ENCODE data around the gene DTNB.

Gene DTNB

DNA sequence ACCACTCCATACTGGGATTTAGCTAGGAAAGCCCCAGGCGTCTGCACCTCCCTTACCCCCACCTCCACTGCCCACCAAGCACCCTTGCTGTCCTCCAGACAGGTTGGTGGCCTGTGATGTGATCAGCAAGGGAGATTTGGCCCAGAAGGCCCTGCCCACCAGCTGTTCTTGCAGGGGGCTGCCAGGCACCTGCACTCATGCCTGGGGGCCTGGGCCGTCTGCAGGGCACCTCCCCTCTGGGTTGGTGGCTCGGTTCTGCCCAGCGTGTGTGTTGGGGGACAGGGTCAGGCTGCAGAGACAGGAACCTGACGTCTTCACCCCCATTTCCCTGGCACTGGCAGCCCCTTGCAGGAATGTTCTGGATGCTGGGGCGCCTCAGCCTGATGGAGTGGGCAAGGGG lies 337.4 kb downstream of the DTNB start:
- DNase-seq, result no peak

DNA sequence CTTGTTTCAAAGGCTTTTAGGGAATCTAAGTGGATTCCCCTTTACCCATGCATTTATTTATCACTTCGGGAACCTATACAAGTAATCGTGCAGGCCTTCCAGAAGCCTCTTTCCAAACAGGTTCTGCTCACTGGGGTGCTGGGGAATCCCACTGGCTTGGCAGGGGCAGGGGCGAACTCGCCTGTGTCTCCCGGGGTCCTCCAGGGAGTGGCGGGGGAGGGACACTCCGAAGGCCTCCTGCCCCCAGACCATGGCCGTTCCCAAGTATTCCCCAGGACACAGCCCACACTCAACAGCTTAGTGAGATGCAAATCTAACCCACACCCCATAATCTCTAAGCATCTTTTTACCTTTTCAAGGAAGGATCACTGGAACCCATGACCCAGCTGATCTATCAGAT lies 338.2 kb downstream of the DTNB start:
- no peak for DNase-seq

DNA sequence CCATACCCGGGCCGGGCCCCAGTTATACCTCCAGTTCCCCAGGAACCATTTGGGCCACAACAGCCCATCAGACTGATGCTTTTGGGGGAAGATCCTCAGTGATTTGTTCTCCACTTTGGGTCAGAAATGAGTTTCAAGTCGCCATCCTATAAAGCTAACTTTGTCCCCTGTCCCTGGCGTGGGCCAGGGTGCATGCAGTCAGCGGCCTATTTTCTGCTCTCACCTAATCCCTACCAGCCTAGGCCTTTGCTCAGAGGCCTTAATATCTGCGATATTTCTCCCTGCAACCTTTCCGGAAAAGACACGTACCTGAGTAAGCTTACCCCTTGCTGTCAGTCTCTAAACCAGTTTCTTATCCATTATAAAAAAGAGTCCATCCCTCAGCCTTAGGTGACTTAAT lies 338.9 kb downstream of the DTNB start:
- no peak for DNase-seq

DNA sequence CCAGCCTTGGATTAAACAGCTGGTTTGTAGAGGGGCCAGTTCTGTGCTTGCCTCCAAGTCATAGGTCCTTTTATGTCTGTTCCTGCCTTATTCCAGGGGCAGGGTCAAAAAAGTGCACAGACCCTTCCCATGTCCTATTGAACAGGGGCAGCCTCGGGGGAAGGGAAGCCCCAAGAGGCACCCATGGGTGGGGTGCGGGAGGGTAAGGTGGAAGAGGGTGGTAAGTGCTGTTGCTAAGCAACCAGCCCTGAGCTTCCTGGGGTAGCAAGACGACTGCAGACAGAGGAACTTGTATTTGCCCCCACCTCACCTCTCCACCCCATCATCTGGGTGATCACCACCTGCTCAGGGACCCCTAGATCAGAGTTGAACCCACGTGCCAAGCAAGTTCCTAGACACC lies 339.4 kb downstream of the DTNB start:
- DNase-seq, result no peak

- no peak for DNase-seq
These were observed 340.8 kb downstream of the DTNB start for GRCh38 chr2:25332571-25332970.

DNA sequence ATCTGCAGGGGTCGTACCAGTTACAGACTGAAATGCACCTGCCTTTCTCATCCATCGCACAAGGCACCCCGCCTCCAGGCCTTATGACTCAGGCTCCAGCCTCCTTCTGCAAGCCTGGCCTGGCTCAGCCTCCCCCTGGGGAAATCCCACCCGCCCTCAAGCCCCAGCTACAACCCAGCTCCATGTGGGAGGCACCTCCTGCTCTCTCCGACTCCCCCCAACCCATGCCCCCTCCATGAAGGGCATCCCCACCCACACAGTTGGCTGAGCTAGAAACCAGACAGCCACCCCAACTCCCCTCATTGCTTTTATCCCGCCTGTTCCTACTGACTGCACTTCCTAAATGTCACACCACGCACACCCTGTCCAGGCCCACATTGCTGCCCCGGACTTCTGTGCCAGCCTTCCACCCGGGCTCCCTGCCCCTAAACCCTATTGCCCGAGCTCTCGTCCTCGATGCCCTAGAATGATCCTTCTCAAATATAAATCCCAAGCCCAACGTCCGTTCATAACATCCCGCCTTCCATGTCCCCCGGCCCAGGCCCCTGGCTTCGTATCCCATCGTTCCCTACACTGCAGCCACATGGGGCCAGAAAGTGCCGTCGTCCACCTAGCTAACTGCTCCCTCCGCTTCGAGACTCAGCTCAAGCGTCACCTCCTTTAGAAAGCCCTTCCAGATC lies 341.6 kb downstream of the DTNB start:
- DNase-seq, result no peak

GRCh38 chr2:25330937-25331336 lies 342.4 kb downstream of the DTNB start:
- DNase-seq, result no peak

- DNase-seq, result no peak
These were observed 343.1 kb downstream of the DTNB start for GRCh38 chr2:25330273-25330672.

- DNase-seq, result no peak
These were observed 345.0 kb downstream of the DTNB start for GRCh38 chr2:25328152-25329085.

Measured in NCI-H1694 treated with DMSO at 0.1 percent for 48 hours (cell line).